IMR-90 (cell line): ENCODE results near the gene KCNIP3. TPM values are rescaled to one million over a fixed set of nuclear protein-coding genes. Genes with fewer than 3 reads are reported as not detected.

Experiments
- ATAC-seq: fragments of 200-7000 bp; cut with Tn5 transposase; 2 replicates; pipeline ENCODE4 v1.9.1; 2020; ENCODE audit warnings: low read depth, mild to moderate bottlenecking, moderate library complexity
- BruUV-seq: library from RNA; stranded (reverse); fragments of 400-500 nt; replicated peaks from 2 replicates; lab custom pipeline; 2021; lab: Mats Ljungman, UMichigan
- CTCF ChIA-PET: fragments of 300-600 bp; formaldehyde crosslinking; extraction: SDS; loops from one replicate; lab custom pipeline; 2021; ENCODE audit warnings: antibody characterized with exemption; lab: Yijun Ruan, JAX
- POLR2A ChIA-PET: fragments of 300-600 bp; sonication (Branson Sonifier 250); formaldehyde crosslinking; loops from one replicate; lab custom pipeline; 2022; ENCODE audit warnings: antibody characterized with exemption; ENCODE audit not compliant: unreplicated experiment; lab: Charles Lee
- DNase-seq: peaks from one replicate; pipeline ENCODE4 v3.0.0; 2013
- H2AFZ ChIP-seq: replicated peaks from 2 replicates; pipeline ENCODE3; 2013; ENCODE audit warnings: low read length, mild to moderate bottlenecking; ENCODE audit not compliant: poor library complexity
- H2AK5ac ChIP-seq: 2 replicates; pipeline ENCODE4 v1.6.1; 2013; ENCODE audit warnings: low read depth, low read length, inconsistent platforms
- H2AK9ac ChIP-seq: replicated peaks from 2 replicates; pipeline ENCODE3; 2013; ENCODE audit warnings: mild to moderate bottlenecking, low read depth, low read length, moderate library complexity; ENCODE audit not compliant: poor library complexity
- H2BK120ac ChIP-seq: 2 replicates; pipeline ENCODE4 v1.6.1; 2013; ENCODE audit warnings: low read depth, low read length, inconsistent platforms
- H2BK15ac ChIP-seq: 3 replicates; pipeline ENCODE4 v1.6.1; 2013; ENCODE audit warnings: low read depth, low read length, inconsistent platforms
- H2BK20ac ChIP-seq: 2 replicates; pipeline ENCODE4 v1.6.1; 2013; ENCODE audit warnings: low read depth, mild to moderate bottlenecking, inconsistent platforms, low read length, moderate library complexity
- H2BK5ac ChIP-seq: 2 replicates; pipeline ENCODE4 v1.6.1; 2013; ENCODE audit warnings: mild to moderate bottlenecking, low read depth, low read length, inconsistent platforms; ENCODE audit not compliant: poor library complexity, severe bottlenecking
- H3K14ac ChIP-seq: replicated peaks from 2 replicates; pipeline ENCODE4 v1.6.1; 2013; ENCODE audit warnings: low read depth, low read length, inconsistent platforms
- H3K18ac ChIP-seq: 2 replicates; pipeline ENCODE4 v1.6.1; 2013; ENCODE audit warnings: low read depth, low read length, control low read depth
- H3K23ac ChIP-seq: 2 replicates; pipeline ENCODE4 v1.6.1; 2013; ENCODE audit warnings: low read depth, low read length, inconsistent platforms
- H3K27ac ChIP-seq: 2 replicates; pipeline ENCODE4 v1.5.1; 2013; ENCODE audit warnings: mild to moderate bottlenecking, control low read depth, low read length; ENCODE audit not compliant: insufficient read depth
- H3K27me3 ChIP-seq: 2 replicates; pipeline ENCODE4 v1.6.1; 2013; ENCODE audit warnings: low read length; ENCODE audit not compliant: control insufficient read depth, insufficient read depth
- H3K36me3 ChIP-seq: 2 replicates; pipeline ENCODE4 v1.6.1; 2013; ENCODE audit warnings: low read length, mixed read lengths; ENCODE audit not compliant: control insufficient read depth, insufficient read depth
- H3K4ac ChIP-seq: 2 replicates; pipeline ENCODE4 v1.6.1; 2013; ENCODE audit warnings: low read depth, low read length, inconsistent platforms
- H3K4me1 ChIP-seq: 2 replicates; pipeline ENCODE4 v1.6.1; 2013; ENCODE audit warnings: low read length, mixed read lengths; ENCODE audit not compliant: control insufficient read depth, insufficient read depth
- H3K4me2 ChIP-seq: 2 replicates; pipeline ENCODE4 v1.6.1; 2013; ENCODE audit warnings: low read depth, mild to moderate bottlenecking, control low read depth, low read length, moderate library complexity
- H3K4me3 ChIP-seq: 2 replicates; pipeline ENCODE4 v1.5.1; 2013; ENCODE audit warnings: low read depth, mild to moderate bottlenecking, control low read depth, low read length, moderate library complexity; ENCODE audit not compliant: insufficient read depth
- H3K56ac ChIP-seq: 2 replicates; pipeline ENCODE4 v1.6.1; 2013; ENCODE audit warnings: low read length, inconsistent platforms; ENCODE audit not compliant: insufficient read depth; ENCODE audit errors: extremely low read depth
- H3K79me1 ChIP-seq, 2 experiments: 2 replicates each; pipeline ENCODE4 v1.6.1; 2013; ENCODE audit warnings: low read length in 2 of 2, inconsistent platforms in 1 of 2, low read depth in 1 of 2
- H3K9ac ChIP-seq: 2 replicates; pipeline ENCODE4 v1.6.1; 2013; ENCODE audit warnings: low read depth, low read length, control low read depth
- H3K9me1 ChIP-seq: 2 replicates; pipeline ENCODE4 v1.6.1; 2013; ENCODE audit warnings: low read length, inconsistent platforms; ENCODE audit not compliant: insufficient read depth
- H3K9me3 ChIP-seq: 2 replicates; pipeline ENCODE4 v1.6.1; 2013; ENCODE audit warnings: low read length; ENCODE audit not compliant: control insufficient read depth, insufficient read depth
- H4K20me1 ChIP-seq: 2 replicates; pipeline ENCODE4 v1.6.1; 2013; ENCODE audit warnings: low read length, inconsistent platforms; ENCODE audit not compliant: insufficient read depth
- H4K5ac ChIP-seq: 2 replicates; pipeline ENCODE4 v1.6.1; 2013; ENCODE audit warnings: mild to moderate bottlenecking, low read depth, low read length, control low read depth
- H4K8ac ChIP-seq, 2 experiments: 2 replicates each; pipeline ENCODE4 v1.6.1; 2013; ENCODE audit warnings: low read depth in 2 of 2, low read length in 2 of 2, control low read depth in 1 of 2, inconsistent platforms in 1 of 2
- H4K91ac ChIP-seq: 2 replicates; pipeline ENCODE4 v1.6.1; 2013; ENCODE audit warnings: low read depth, low read length, inconsistent platforms; ENCODE audit not compliant: insufficient read depth
- CEBPB ChIP-seq: IDR thresholded peaks from 2 replicates; pipeline ENCODE4 v1.6.1; 2012; ENCODE audit warnings: low read depth, low read length, improper control_type of control experiment
- CTCF ChIP-seq: conservative IDR thresholded peaks from 2 replicates; pipeline ENCODE4 v1.5.1; 2012; ENCODE audit warnings: mild to moderate bottlenecking, low read depth, low read length, improper control_type of control experiment
- ELK1 ChIP-seq: fragments of 150-350 bp; IDR thresholded peaks from 2 replicates; pipeline ENCODE4 v1.6.1; 2016; ENCODE audit warnings: low read depth, mild to moderate bottlenecking, low read length, moderate library complexity, borderline replicate concordance
- MAFK ChIP-seq: IDR thresholded peaks from 2 replicates; pipeline ENCODE4 v1.6.1; 2012; ENCODE audit warnings: low read depth, low read length, improper control_type of control experiment
- RFX5 ChIP-seq: IDR thresholded peaks from 2 replicates; pipeline ENCODE4 v1.8.0; 2012; ENCODE audit warnings: low read depth, mild to moderate bottlenecking, low read length, moderate library complexity
- SMC3 ChIP-seq: fragments of 150-350 bp; IDR thresholded peaks from 2 replicates; pipeline ENCODE4 v1.6.1; 2016; ENCODE audit warnings: low read depth, mild to moderate bottlenecking, antibody characterized with exemption, low read length, moderate library complexity
- WGBS, 2 experiments: methylation state at CpG; one replicate each; pipeline versions ENCODE4 v1.1.5 to v1.1.7; 2013; ENCODE audit warnings: missing lambda C conversion rate in 2 of 2; ENCODE audit not compliant: insufficient read length in 1 of 2; ENCODE audit errors: extremely low coverage in 2 of 2; 5-methylcytosine and 5-hydroxymethylcytosine counted together
- dilution Hi-C: fragments of 300-500 bp; cut with HindIII; formaldehyde crosslinking; loops from one replicate; pipeline ENCODE4 v1.14.3; 2018; ENCODE audit warnings: low sequenced_read_pairs; ENCODE audit not compliant: unreplicated experiment
- in situ Hi-C: fragments of 300-500 bp; cut with MboI; formaldehyde crosslinking; loops from 3 replicates; pipeline ENCODE4 v1.14.3; 2019; ENCODE audit warnings: low sequenced_read_pairs, inconsistent platforms, mixed read lengths
- intact Hi-C: fragments of 100-400 bp; cut with micrococcal nuclease; formaldehyde crosslinking; loops from 2 replicates; pipeline ENCODE4 v1.10.0; 2022
- polyA plus RNA-seq, 3 experiments: library from polyadenylated mRNA; depleted of rRNA; stranded (reverse); fragments of >200 nt; gene quantifications; 2 replicates each; pipeline ENCODE4 v1.2.3, GENCODE V29; 2012; ENCODE audit warnings: low replicate concordance in 1 of 3
- total RNA-seq: library from RNA; depleted of rRNA; stranded (reverse); fragments of >200 nt; gene quantifications from 2 replicates; pipeline ENCODE4 v1.2.3, GENCODE V29; 2012

KCNIP3 gene
- total and polyA plus RNA-seq, 2 of the 4 experiments (the other 2 are of a cell fraction): 0.72 to 1.4 TPM

- Histone ChIP-seq H3K27ac (no peak overlapping the region), H3K23ac (no peak overlapping the region), H3K4me3 (no peak overlapping the region), H2BK15ac (no peak overlapping the region), H3K18ac (no peak overlapping the region), H4K8ac (no peak overlapping the region), H3K27me3 (peaks cover 20% of the 10 kb centered on the region; the same call in 1 of the 2 replicates), H3K36me3 (no peaks in the 10 kb centered on the region), H2BK5ac (no peak overlapping the region), H4K20me1 (no peaks in the 10 kb centered on the region), H3K9ac (no peak overlapping the region), H2AK5ac (no peak overlapping the region), H2AK9ac (no peak overlapping the region), H3K9me1 (no peaks in the 10 kb centered on the region), H2BK20ac (no peak overlapping the region), H3K4ac (no peak overlapping the region), H3K56ac (no peak overlapping the region), H3K4me1 (no peaks in the 10 kb centered on the region; the same call in 1 of the 2 replicates), H3K4me2 (no peak overlapping the region), H4K5ac (no peak overlapping the region), H3K14ac (no peak overlapping the region), H4K91ac (no peak overlapping the region), H3K79me1 (no peaks in the 10 kb centered on the region), H2AFZ (no peak overlapping the region), H3K9me3 (no peaks in the 10 kb centered on the region; the same call in 1 of the 2 replicates), H2BK120ac (no peak overlapping the region)
- dilution Hi-C loops: no loop called here
- CTCF ChIA-PET: no interaction called here
- in situ Hi-C loops: no loop called here
- intact Hi-C loops: no loop called here
- POLR2A ChIA-PET: no interaction called here
- ATAC-seq: no peak
- TF ChIP-seq MAFK (no peak), CTCF (no peak), RFX5 (no peak), SMC3 (no peak), ELK1 (no peak), CEBPB (no peak)
- DNase-seq: no peak
- BruUV-seq: no TSS peak
- WGBS, 2 experiments: 82% methylated on average over 4 of the region's 19 CpGs; no CpG with 5 or more reads in 1 of the 2 experiments
Observed at GRCh38 chr2:95294579-95295250, 2.4 kb upstream of the KCNIP3 start.
